Daoy (cell line): ENCODE data around the gene GPR132. TPM values are rescaled to one million over a fixed set of nuclear protein-coding genes. Genes with fewer than 3 reads are reported as not detected.

Experiments used
- total RNA-seq: library from RNA; depleted of rRNA; stranded (reverse); fragments of >200 nt; shearing (Covaris generic); gene quantifications from 2 replicates; pipeline ENCODE4 v1.2.3, GENCODE V29; 2014; rRNA removed

The GPR132 gene
- total RNA-seq, 1 experiment from 2014 or later, result 3.3 TPM

Other genes starting within 250 kb of the GPR132 start
- gene CEP170B, start 200.2 kb downstream of the GPR132 start, total RNA-seq, result 13.5 and 16.7 TPM in 2 replicates
- gene PLD4, start 140.6 kb downstream of the GPR132 start, total RNA-seq, result not detected in 2 replicates
- 10.4 and 10.5 TPM in 2 replicates for gene AHNAK2, start 87.1 kb downstream of the GPR132 start, total RNA-seq
- gene CLBA1, start 79.6 kb downstream of the GPR132 start, total RNA-seq, result 6.5 and 8.4 TPM in 2 replicates
- gene CDCA4, start 44.3 kb downstream of the GPR132 start, total RNA-seq, result 79.0 and 86.9 TPM in 2 replicates
- 5.1 and 6.3 TPM in 2 replicates for gene JAG2, start 103.3 kb upstream of the GPR132 start, total RNA-seq
- gene NUDT14, start 115.9 kb upstream of the GPR132 start, total RNA-seq, result 18.3 and 41.4 TPM in 2 replicates
- 43.3 and 51.3 TPM in 2 replicates for gene BTBD6, start 183.1 kb upstream of the GPR132 start, total RNA-seq
- 39.9 and 41.7 TPM in 2 replicates for gene BRF1, start 235.6 kb upstream of the GPR132 start, total RNA-seq
- gene PACS2, start 249.3 kb upstream of the GPR132 start, total RNA-seq, result 11.6 and 28.2 TPM in 2 replicates